HepG2 (cell line): ENCODE data around the gene CD72. TPM values are rescaled to one million over a fixed set of nuclear protein-coding genes. Genes with fewer than 3 reads are reported as not detected.

Experiments used
- ATAC-seq: fragments of 200-7000 bp; cut with Tn5 transposase; 3 replicates; pipeline ENCODE4 v1.9.1; 2020; ENCODE audit warnings: mild to moderate bottlenecking, moderate library complexity
- BruUV-seq: library from RNA; stranded (reverse); fragments of 400-500 nt; replicated peaks from 2 replicates; lab custom pipeline; 2021; lab: Mats Ljungman, UMichigan
- CTCF ChIA-PET: fragments of 300-600 bp; formaldehyde crosslinking; extraction: SDS; loops from one replicate; lab custom pipeline; 2021; ENCODE audit warnings: low total read pairs, inconsistent platforms, low intra/inter-chr PET ratio; lab: Yijun Ruan, JAX
- POLR2A ChIA-PET: fragments of 350-600 bp; sonication (Branson Sonifier 250); formaldehyde crosslinking; loops from one replicate; lab custom pipeline; 2020; ENCODE audit warnings: antibody characterized with exemption, inconsistent platforms; lab: Yijun Ruan, JAX
- DNase-seq: peaks from one replicate; pipeline ENCODE4 v3.0.0-alpha.2; 2015; ENCODE audit warnings: low spot score
- FAIRE-seq: peaks from 3 replicates; lab custom pipeline; 2011; peaks lifted over from hg19 to GRCh38; lab: Jason Lieb, UNC
- H2AFZ ChIP-seq: one replicate; pipeline ENCODE4 v1.6.1; 2011; ENCODE audit warnings: low read length, inconsistent platforms
- H3K27ac ChIP-seq: fragments of 300-600 bp; 3 replicates; pipeline ENCODE4 v1.8.0; 2011; ENCODE audit warnings: mixed run types, mild to moderate bottlenecking, mixed read lengths, low read length, inconsistent platforms; ENCODE audit not compliant: insufficient read depth; ENCODE audit errors: extremely low read length
- H3K27me3 ChIP-seq, 2 experiments: fragments of 200-600 bp in 1 of 2; 2 replicates in 1 of 2; 3 replicates in 1 of 2; pipeline versions ENCODE4 v1.6.0 to v1.8.0; 2011; ENCODE audit warnings: low read length in 2 of 2, mild to moderate bottlenecking in 2 of 2, moderate library complexity in 2 of 2, inconsistent platforms in 1 of 2; ENCODE audit not compliant: insufficient read depth in 2 of 2, control insufficient read depth in 1 of 2
- H3K36me3 ChIP-seq, 2 experiments: fragments of 200-600 bp in 1 of 2; replicated peaks in 1 of 2; 2 replicates in 1 of 2; 3 replicates in 1 of 2; pipeline versions ENCODE4 v1.5.1 to v1.8.0; 2011; ENCODE audit warnings: low read length in 2 of 2, inconsistent platforms in 1 of 2; ENCODE audit not compliant: insufficient read depth in 2 of 2, control insufficient read depth in 1 of 2
- H3K4me1 ChIP-seq: 2 replicates; pipeline ENCODE4 v1.5.1; 2012; ENCODE audit warnings: low read length, inconsistent platforms; ENCODE audit not compliant: insufficient read depth
- H3K4me2 ChIP-seq: 2 replicates; pipeline ENCODE4 v1.6.0; 2011; ENCODE audit warnings: low read depth, low read length, inconsistent platforms
- H3K4me3 ChIP-seq, 3 experiments: fragments of 200-600 bp in 1 of 3; sonication (generic), shearing (Covaris generic) in 1 of 3; replicated peaks in 1 of 3; 2 replicates each; pipeline ENCODE4 v1.5.1; 2011 to 2016; ENCODE audit warnings: low read length in 3 of 3, inconsistent platforms in 2 of 3, low read depth in 2 of 3, mild to moderate bottlenecking in 2 of 3, control low read depth in 1 of 3, mixed read lengths in 1 of 3; ENCODE audit not compliant: insufficient read depth in 1 of 3
- H3K79me2 ChIP-seq: one replicate; pipeline ENCODE4 v1.6.1; 2011; ENCODE audit warnings: low read length, inconsistent platforms; ENCODE audit not compliant: insufficient read depth
- H3K9ac ChIP-seq: 2 replicates; pipeline ENCODE4 v1.6.0; 2011; ENCODE audit warnings: mild to moderate bottlenecking, low read depth, low read length, inconsistent platforms; ENCODE audit not compliant: insufficient read depth
- H3K9me3 ChIP-seq: 2 replicates; pipeline ENCODE4 v1.5.1; 2012; ENCODE audit warnings: mild to moderate bottlenecking, low read length
- H4K20me1 ChIP-seq: 2 replicates; pipeline ENCODE4 v1.6.0; 2011; ENCODE audit warnings: inconsistent platforms, mild to moderate bottlenecking, low read length, moderate library complexity; ENCODE audit not compliant: insufficient read depth
- MED1 ChIP-seq: sonication (generic); formaldehyde crosslinking; IDR thresholded peaks from 2 replicates; pipeline ENCODE4 v1.4.0; 2020; ENCODE audit warnings: missing genetic modification reagents
- WGBS: methylation state at CpG from one replicate; pipeline ENCODE4 v1.1.6; 2017; ENCODE audit warnings: low lambda C conversion rate; 5-methylcytosine and 5-hydroxymethylcytosine counted together
- in situ Hi-C: cut with HindIII; loops from 2 replicates; pipeline ENCODE4 v1.10.0; 2017; ENCODE audit warnings: low pct_unique_long_range_greater_than_20kb; ENCODE audit not compliant: extremely low pct_ligation_motif_present
- intact Hi-C: fragments of 100-400 bp; cut with micrococcal nuclease; formaldehyde crosslinking; loops from one replicate; pipeline ENCODE4 v1.10.0; 2022; ENCODE audit not compliant: unreplicated experiment
- polyA plus RNA-seq, 8 experiments: library from polyadenylated mRNA; depleted of rRNA in 3 of 8; stranded (reverse) in 7 of 8; unstranded in 1 of 8; fragments of >200 nt; fragmentation: Illumina TruSeq in 4 of 8; extraction: Trizol in 4 of 8; gene quantifications; 2 replicates each; pipeline versions ENCODE4 v1.2.1 to v1.2.3, GENCODE V29; 2011 to 2016; ENCODE audit warnings: low read depth in 4 of 8, missing spikeins in 1 of 8, mixed read lengths in 1 of 8; ENCODE audit not compliant: insufficient read depth in 1 of 8
- total RNA-seq, 5 experiments: library from RNA; depleted of rRNA; stranded (reverse); fragments of >200 nt; fragmentation: Illumina TruSeq; extraction: Trizol; gene quantifications; 2 replicates each; pipeline ENCODE4 v1.2.3, GENCODE V29; 2016; ENCODE audit warnings: low read depth in 1 of 5
- TF ChIP-seq, protein P1 (sequence below): sonication (generic); formaldehyde crosslinking; IDR thresholded peaks from 2 replicates; pipeline ENCODE4 v1.4.0; 2020; ENCODE audit warnings: low read depth, missing genetic modification reagents

Gene CD72
- total and polyA plus RNA-seq, 2 of the 13 experiments (the other 11 are each of a cell fraction or from before 2014, with no cell fraction given), result 0.18 to 1.1 TPM

DNA sequence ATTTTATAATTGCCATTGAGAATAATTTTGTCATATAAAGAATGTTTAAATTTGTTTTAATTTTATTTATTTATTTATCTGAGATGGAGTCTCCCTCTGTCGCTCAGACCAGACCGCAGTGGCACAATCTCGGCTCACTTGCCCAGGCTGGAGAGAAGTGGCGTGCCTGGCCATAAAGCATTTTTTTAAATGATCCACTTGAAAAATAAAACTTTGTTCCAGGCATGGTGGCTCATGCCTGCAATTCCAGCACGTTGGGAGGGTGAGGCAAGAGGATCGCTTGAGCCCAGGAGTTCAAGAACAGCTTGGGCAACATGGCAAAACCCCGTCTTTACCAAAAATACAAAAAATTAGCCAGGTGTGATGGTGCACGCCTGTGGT, 34.6 kb upstream of the CD72 start:
- H4K20me1 ChIP-seq, result no peaks in the 10 kb centered on the region
- no peaks in the 10 kb centered on the region for H3K9me3 ChIP-seq
- peaks cover 82% of the 10 kb centered on the region for H3K4me1 ChIP-seq
- ChIA-PET POLR2A (no interaction called here), CTCF (no interaction called here)
- H3K27me3 ChIP-seq, result peaks cover 2 to 16% of the 10 kb centered on the region in 2 experiments; a peak in 4 of 5 replicates
- DNase-seq (no peak), FAIRE-seq (no peak), ATAC-seq (no peak)
- peak overlapping the region in 1 of 3 experiments; percentile 45; a peak in 2 of 6 replicates for H3K4me3 ChIP-seq
- TF ChIP-seq, protein P1, sequence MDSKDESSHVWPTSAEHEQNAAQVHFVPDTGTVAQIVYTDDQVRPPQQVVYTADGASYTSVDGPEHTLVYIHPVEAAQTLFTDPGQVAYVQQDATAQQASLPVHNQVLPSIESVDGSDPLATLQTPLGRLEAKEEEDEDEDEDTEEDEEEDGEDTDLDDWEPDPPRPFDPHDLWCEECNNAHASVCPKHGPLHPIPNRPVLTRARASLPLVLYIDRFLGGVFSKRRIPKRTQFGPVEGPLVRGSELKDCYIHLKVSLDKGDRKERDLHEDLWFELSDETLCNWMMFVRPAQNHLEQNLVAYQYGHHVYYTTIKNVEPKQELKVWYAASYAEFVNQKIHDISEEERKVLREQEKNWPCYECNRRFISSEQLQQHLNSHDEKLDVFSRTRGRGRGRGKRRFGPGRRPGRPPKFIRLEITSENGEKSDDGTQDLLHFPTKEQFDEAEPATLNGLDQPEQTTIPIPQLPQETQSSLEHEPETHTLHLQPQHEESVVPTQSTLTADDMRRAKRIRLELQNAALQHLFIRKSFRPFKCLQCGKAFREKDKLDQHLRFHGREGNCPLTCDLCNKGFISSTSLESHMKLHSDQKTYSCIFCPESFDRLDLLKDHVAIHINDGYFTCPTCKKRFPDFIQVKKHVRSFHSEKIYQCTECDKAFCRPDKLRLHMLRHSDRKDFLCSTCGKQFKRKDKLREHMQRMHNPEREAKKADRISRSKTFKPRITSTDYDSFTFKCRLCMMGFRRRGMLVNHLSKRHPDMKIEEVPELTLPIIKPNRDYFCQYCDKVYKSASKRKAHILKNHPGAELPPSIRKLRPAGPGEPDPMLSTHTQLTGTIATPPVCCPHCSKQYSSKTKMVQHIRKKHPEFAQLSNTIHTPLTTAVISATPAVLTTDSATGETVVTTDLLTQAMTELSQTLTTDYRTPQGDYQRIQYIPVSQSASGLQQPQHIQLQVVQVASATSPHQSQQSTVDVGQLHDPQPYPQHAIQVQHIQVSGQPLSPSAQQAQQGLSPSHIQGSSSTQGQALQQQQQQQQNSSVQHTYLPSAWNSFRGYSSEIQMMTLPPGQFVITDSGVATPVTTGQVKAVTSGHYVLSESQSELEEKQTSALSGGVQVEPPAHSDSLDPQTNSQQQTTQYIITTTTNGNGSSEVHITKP (CRISPR knock-in tag), result no peak
- TF ChIP-seq MED1 (CRISPR knock-in tag), result peak; percentile 2; the same call in 1 of the 2 replicates
- in situ Hi-C loops, result loop anchor here (10.0 kb wide), 1 partner anchor 538 kb away; the partner anchor contains the start of gene ATOSB
- WGBS, result 6% methylated on average over 8 of the region's 8 CpGs
- BruUV-seq, result no TSS peak
- intact Hi-C loops, result no loop called here
- H3K79me2 ChIP-seq, result no peaks in the 10 kb centered on the region
- peak overlapping the region; percentile 41; the same call in 1 of the 2 replicates for H3K9ac ChIP-seq
- no peak overlapping the region for H2AFZ ChIP-seq
- no peaks in the 10 kb centered on the region for H3K36me3 ChIP-seq
- no peak overlapping the region for H3K27ac ChIP-seq
- H3K4me2 ChIP-seq, result peak overlapping the region; percentile 57
